Activated CD4-positive, alpha-beta T cell treated with anti-CD3 and anti-CD28 coated beads, Interleukin-2, Interleukin-4, amounts not matched to agents 100 ng/mL and 50 ng/mL, durations not matched to agents 16 hours and 8 hours (primary cell): Measurements from ENCODE around the gene PIGC.
A peak's percentile ranks its signal among the peaks of the same experiment; 100 is the strongest.

Experiments
- DNase-seq: peaks from one replicate; pipeline ENCODE4 v3.0.0-alpha.2; 2020; ENCODE audit warnings: low spot score

PIGC gene

DNA sequence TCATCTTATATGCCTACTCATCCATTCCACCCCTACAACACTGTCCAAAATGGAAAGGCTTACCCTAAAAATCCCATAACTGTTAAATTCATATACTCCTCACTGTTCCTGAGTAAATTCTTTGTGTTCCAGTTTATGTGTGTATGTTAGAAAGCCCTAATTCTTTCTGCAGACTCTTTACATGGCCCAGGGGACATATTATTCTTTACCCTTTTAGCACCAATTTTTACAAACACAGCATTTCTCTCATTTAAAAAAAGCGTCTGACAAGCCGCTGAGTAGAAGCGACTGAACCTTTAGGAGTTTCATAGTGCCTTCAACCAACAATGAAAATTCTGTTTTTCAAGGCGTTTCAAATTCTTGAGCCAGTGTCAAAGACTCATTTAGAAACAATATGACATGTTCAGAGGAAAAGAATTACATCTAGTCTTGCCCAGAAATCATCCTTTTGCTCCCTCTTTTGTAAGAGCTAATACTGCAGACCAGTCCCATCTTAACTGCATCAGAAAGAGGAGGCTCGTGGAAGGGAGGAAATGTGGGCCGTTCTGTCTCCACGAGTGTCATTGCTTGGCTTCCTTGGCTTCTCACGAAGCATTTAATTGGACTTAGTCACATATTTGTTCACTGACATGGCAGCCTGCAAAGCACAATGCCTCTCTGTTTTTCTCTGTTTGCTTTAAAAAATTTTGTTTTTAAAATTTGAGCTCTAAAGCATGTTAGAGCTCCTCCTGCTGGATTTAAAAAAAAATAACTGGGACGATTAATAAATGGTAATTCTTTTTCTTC, 44.7 kb downstream of the PIGC start:
- peak; percentile 65 for DNase-seq

DNA sequence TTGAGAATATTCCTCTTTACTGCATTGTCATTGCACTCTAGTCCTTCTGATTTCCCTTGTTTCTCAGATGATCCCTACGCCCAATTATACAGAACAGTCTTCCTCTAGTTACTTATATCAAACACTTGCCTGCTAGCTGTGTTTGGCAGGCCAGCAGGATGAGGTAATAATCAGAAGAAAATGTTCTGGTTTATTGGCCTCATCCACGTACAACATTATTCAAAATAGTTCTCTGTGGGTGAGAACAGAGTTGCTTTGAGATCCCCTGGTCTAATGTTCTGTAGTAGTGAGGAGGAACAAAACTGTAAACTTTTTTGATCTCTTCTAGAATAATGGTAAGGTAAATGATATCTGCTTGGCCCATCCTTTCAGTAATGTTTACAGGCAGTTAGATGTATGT, 45.7 kb downstream of the PIGC start:
- DNase-seq = no peak

DNA sequence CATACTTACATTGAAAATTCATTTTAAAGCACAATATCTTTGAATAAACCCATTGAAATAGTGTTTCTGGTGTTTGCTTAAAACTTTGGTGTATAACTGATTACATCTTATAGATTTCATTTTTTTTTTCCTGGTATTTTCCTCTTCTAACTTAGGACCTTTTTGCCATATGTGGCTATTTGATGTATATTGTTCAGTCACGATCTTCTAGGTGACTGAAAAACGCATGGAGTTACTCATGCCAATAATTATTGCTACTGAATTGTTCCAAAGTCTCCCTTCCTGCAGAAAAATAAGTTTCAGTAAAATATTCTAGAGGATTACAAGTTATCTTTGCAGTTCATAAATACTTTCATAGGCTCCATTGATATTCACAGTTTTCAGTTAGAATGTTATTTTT, 46.2 kb downstream of the PIGC start:
- no peak for DNase-seq

DNA sequence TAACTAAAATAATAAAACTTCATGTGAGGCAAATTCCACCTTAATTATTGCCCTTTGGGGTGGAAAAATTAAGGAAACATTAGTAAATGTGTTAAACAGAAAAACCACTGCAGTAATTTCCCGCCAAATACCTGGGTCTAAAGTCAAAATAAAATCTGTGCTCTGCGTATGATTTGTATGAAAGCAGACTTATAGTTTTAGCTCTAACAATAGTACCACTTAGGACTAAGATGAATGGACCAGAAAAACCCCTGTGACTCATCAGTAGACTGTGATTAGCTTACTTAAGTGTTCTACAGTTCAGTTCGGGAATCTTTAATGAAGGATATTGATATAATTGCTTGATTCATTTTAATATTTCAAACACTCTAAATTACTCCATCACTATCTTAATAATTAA, 46.6 kb downstream of the PIGC start:
- DNase-seq = peak; percentile 78

DNA sequence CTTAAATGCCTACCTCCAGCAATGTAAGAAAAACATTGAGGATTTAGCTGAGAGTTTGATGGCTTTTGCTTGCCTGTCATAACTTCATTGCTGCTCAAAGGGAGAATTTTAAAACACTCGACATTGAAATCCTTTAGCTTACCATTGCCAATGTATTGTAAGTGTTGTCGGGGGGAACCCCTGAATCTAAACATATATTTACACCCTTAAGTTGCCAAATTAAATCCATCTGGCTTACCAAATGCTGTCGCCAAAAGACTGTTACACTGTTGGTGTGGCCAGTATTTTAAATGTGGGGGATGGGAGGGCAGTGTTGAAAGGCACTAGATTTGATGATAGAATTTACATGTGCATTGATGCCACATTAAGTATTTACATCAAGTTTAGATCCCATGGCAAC, 48.3 kb downstream of the PIGC start:
- DNase-seq = no peak

DNA sequence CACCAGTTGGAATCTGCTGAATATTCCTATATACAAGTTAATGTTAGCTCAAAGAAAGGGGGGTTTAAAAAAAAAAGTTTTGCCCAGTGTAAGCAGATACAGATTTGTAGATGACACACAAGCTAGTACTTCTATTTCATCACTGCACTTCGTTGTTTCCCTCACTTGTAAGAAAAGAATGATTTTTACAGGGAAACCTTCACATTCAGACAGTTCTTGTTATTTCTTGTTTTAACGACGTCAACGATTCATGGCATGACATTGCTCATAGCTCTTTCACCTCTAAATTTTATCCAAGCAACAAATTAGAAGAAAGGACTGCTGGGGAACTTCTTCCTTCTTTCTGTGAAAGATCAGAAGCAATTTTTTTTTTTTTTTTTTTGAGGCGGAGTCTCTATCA, 49.1 kb downstream of the PIGC start:
- no peak for DNase-seq

DNA sequence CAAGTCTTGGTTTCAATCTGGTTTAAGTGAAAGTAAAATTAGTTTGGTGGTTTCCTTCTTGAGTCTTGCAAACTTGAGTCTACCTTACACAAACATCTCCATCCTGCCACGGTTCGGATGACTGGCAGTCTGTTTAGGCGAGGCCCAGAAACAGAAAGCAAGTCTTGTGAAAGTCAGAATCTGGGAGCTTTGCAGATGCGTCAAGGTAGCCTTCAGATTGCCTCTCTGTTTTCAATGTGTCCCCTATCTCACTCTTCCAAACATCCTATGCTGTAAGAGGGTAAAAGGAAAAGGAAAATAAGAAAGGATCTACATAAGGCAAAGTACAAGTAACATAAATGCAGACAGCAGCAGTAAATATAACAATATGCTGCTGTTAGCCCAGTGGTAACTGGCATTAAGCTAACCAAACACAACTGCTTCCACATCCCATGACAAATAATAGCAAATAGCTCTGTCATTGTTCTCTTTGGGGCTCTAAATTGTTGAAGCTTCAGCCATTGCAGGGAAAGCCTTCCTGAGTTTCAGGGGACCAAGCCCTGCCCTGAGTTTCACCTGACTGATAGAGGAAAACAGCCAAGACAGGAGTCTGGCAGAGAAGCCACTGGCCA, 49.6 kb downstream of the PIGC start:
- peak; percentile 90 for DNase-seq

DNA sequence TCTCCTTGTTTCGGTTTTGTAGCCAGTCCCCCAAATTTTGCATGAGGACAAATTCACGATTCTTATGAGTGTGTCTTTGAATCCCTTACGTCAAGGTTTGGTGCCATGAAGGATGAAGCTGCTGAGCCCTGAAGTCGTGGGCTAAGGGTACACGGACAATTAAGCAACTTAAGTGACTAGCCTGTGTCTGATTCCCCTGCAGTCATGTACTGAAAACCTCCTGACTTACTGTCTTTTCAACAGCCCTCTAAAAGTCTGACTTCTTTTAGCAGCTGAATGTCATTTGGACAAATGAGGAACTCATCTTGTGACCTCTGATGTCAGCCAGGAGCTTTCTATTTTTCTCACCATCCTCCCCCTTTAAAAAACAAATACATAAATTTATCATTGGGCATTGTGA, 50.5 kb downstream of the PIGC start:
- no peak for DNase-seq

DNA sequence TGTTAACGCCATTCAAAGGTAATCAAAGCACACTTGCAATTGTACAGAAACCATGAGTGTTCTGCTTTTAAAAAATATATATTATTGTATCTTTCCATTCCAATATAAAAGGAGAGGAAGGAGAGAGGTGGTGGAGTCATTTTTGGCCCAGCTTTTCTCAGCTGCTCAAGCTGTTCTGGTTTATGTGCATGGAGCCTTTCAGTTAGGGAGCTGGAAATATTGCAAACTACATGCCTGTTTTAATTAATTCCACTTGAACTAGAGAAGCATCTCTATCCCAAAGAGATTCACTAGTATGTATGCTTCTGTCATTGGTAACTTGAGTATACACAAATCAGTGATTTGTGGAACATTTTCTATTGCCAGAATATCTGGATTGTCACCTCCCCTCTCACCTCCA, 51.9 kb downstream of the PIGC start:
- DNase-seq = no peak
